Calu3 (cell line): ENCODE data around the gene RBM8A. TPM values are rescaled to one million over a fixed set of nuclear protein-coding genes. Genes with fewer than 3 reads are reported as not detected.

ENCODE experiments used
- BruUV-seq: library from RNA; stranded (reverse); fragments of 400-500 nt; replicated peaks from 2 replicates; lab custom pipeline; 2021; lab: Mats Ljungman, UMichigan
- CTCF ChIA-PET: fragments of 300-600 bp; sonication (Branson Sonifier 250); formaldehyde crosslinking; loops from one replicate; lab custom pipeline; 2022; ENCODE audit warnings: antibody characterized with exemption; lab: Charles Lee
- DNase-seq: peaks from one replicate; pipeline ENCODE4 v3.0.0; 2022
- H3K27ac Mint-ChIP-seq: one replicate; pipeline ENCODE4 v1.8.0; 2022; ENCODE audit warnings: mixed read lengths; ENCODE audit not compliant: unreplicated experiment
- H3K27me3 Mint-ChIP-seq: one replicate; pipeline ENCODE4 v1.8.0; 2022; ENCODE audit warnings: mixed read lengths; ENCODE audit not compliant: unreplicated experiment
- H3K36me3 Mint-ChIP-seq: one replicate; pipeline ENCODE4 v1.8.0; 2022; ENCODE audit warnings: mild to moderate bottlenecking, moderate library complexity, mixed read lengths; ENCODE audit not compliant: insufficient read depth, unreplicated experiment
- H3K4me1 Mint-ChIP-seq: one replicate; pipeline ENCODE4 v1.8.0; 2022; ENCODE audit warnings: mild to moderate bottlenecking, low read depth, mixed read lengths; ENCODE audit not compliant: unreplicated experiment
- H3K4me3 Mint-ChIP-seq: one replicate; pipeline ENCODE4 v1.8.0; 2022; ENCODE audit warnings: mild to moderate bottlenecking, low read depth, moderate library complexity, mixed read lengths; ENCODE audit not compliant: unreplicated experiment
- H3K9me3 Mint-ChIP-seq: one replicate; pipeline ENCODE4 v1.8.0; 2022; ENCODE audit warnings: low read depth, mixed read lengths; ENCODE audit not compliant: unreplicated experiment
- intact Hi-C: fragments of 100-400 bp; cut with micrococcal nuclease; formaldehyde crosslinking; loops from one replicate; pipeline ENCODE4 v1.10.0; 2022; ENCODE audit not compliant: unreplicated experiment
- total RNA-seq: library from RNA; stranded (reverse); gene quantifications from 2 replicates; pipeline ENCODE4 v1.2.3, GENCODE V29; 2022
- TF ChIP-seq, protein P1 (sequence below): fragments of 200-600 bp; IDR thresholded peaks from one replicate; pipeline ENCODE4 v1.8.0; 2022; ENCODE audit warnings: antibody characterized with exemption; ENCODE audit not compliant: unreplicated experiment

The RBM8A gene
- total RNA-seq, 1 experiment from 2014 or later, result 177 TPM

DNA sequence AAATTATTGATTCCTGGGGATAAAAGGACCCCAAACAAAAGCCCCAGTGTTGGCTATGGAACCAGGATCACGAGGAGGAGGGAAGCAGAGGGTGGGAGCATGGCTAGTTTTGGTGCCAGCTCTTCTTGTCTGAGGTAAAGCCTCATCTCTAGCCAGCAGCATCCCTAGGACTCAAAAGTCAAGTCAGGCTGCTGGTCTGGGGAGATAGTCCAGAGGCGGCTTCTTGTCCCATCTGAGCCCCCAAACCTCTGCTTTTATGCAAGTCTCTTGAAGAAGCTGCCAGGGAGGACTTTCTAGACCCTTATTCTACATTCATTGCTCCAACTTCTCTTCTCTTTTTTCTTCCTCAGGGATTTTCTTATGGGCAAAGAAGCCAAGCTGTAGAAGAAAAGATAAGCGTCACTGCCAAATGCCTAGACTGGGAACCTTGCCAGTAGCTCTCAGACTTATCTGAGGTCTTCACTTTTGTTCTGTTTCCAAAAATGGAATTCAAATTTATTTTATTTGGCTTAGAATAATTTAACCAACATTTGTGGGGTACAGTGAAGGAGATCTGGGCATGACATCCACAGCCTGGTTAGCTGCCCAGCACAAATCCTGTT, 34.7 kb downstream of the RBM8A start:
- Mint-ChIP-seq H3K9me3 (no peaks in the 10 kb centered on the region), H3K4me1 (peaks cover 61% of the 10 kb centered on the region), H3K27me3 (no peaks in the 10 kb centered on the region), H3K27ac (peak overlapping the region; percentile 71), H3K4me3 (peak overlapping the region; percentile 31), H3K36me3 (peaks cover 8% of the 10 kb centered on the region)
- TF ChIP-seq, protein P1, sequence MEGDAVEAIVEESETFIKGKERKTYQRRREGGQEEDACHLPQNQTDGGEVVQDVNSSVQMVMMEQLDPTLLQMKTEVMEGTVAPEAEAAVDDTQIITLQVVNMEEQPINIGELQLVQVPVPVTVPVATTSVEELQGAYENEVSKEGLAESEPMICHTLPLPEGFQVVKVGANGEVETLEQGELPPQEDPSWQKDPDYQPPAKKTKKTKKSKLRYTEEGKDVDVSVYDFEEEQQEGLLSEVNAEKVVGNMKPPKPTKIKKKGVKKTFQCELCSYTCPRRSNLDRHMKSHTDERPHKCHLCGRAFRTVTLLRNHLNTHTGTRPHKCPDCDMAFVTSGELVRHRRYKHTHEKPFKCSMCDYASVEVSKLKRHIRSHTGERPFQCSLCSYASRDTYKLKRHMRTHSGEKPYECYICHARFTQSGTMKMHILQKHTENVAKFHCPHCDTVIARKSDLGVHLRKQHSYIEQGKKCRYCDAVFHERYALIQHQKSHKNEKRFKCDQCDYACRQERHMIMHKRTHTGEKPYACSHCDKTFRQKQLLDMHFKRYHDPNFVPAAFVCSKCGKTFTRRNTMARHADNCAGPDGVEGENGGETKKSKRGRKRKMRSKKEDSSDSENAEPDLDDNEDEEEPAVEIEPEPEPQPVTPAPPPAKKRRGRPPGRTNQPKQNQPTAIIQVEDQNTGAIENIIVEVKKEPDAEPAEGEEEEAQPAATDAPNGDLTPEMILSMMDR, result no peak
- DNase-seq, result no peak
- CTCF ChIA-PET, result interaction anchor here (1.0 to 3.4 kb wide), 22 partner anchors 9 to 144 kb away, joined by 3 to 77 read pairs (median 6); partner anchors contain the start of genes ANKRD34A, ITGA10, LIX1L and NUDT17
- no TSS peak for BruUV-seq
- intact Hi-C loops, result loop anchor here (1.0 to 5.0 kb wide), 3 partner anchors 11 to 35 kb away; partner anchors contain the start of genes ITGA10 and RBM8A

DNA sequence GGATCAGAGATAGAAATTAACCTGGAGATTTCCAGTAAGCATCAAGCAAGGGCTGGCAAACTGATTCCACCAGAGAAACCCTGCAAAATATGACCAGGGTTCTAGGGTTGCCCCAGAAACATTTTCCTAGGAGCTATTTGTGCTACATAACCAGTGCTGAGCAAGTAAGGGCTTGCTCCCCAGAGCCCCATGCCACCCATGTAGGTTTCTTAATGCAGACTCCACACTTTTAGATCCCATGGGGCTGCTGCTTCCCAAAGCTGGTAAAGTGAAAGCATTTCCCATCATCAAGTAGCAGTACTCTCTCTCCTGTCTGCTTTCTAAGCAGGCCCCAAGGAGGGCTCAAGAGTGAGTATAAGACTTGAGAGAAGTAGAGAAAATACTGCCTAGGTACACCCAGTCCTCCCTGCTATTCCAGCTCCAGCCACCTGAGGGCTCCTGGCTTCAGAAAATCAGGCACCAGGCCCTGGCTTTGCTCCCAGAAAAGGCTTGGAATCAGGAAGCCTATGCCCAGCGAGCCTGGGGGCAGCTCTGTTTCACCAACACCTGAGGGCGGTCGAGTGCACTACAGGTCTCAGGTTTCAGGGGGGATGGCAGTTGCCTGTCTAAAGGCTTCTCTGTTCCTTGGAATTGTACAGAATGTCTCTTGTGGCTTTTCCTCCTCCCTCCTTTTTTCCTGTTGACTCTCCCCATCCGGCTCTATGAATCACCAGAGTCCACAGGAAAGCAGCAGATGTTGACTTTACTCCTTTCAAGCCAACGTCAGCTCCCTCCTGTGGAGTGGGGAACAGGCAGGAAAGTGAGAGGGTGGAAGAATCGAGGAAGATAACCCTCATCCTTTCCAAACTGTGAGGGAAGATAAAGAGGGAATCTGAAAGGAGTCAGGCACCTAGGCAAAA, 35.4 kb downstream of the RBM8A start:
- peak; percentile 98 for DNase-seq
- TF ChIP-seq, protein P1, result peak; percentile 96
- intact Hi-C loops, result loop anchor here (1.0 to 5.0 kb wide), 5 partner anchors 11 to 115 kb away; partner anchors contain the start of genes ITGA10 and RBM8A
- no TSS peak for BruUV-seq
- CTCF ChIA-PET, result interaction anchor here (1.0 to 3.4 kb wide), 23 partner anchors 10 to 145 kb away, joined by 3 to 77 read pairs (median 6); partner anchors contain the start of genes ANKRD34A, ITGA10, LIX1L and NUDT17
- H3K4me3 Mint-ChIP-seq, result peak overlapping the region; percentile 31
- H3K27me3 Mint-ChIP-seq, result no peaks in the 10 kb centered on the region
- peaks cover 66% of the 10 kb centered on the region for H3K4me1 Mint-ChIP-seq
- peak overlapping the region; percentile 71 for H3K27ac Mint-ChIP-seq
- H3K36me3 Mint-ChIP-seq, result peaks cover 9% of the 10 kb centered on the region
- no peaks in the 10 kb centered on the region for H3K9me3 Mint-ChIP-seq

DNA sequence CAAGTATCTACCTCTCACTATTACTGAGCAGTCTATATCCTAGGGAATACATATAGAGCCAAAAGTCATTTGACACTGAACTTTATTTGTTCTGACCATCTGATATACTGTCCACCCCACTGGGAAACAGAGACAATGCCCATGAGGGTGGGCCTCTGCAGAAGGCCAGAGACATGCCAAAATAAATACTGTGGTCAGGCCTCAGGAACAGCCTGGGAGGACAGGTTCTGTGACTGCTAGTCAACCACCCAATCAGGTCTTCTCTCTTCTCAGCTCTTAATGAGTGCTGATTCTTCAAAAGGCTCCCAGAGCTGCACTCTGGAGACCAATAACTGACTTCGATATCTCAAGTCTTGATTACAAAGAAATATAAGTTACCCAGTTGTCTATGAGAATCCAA, 36.1 kb downstream of the RBM8A start:
- H3K4me3 Mint-ChIP-seq, result no peak overlapping the region
- CTCF ChIA-PET, result interaction anchor here (1.0 to 3.4 kb wide), 18 partner anchors 11 to 146 kb away, joined by 3 to 77 read pairs (median 10); partner anchors contain the start of genes ANKRD34A, ITGA10, LIX1L and NUDT17
- TF ChIP-seq, protein P1, result no peak
- H3K36me3 Mint-ChIP-seq, result peaks cover 10% of the 10 kb centered on the region
- no TSS peak for BruUV-seq
- H3K9me3 Mint-ChIP-seq, result no peaks in the 10 kb centered on the region
- peak; percentile 79 for DNase-seq
- peaks cover 66% of the 10 kb centered on the region for H3K4me1 Mint-ChIP-seq
- intact Hi-C loops, result loop anchor here (1.0 to 5.0 kb wide), 3 partner anchors 36 to 116 kb away; partner anchors contain the start of gene RBM8A
- H3K27ac Mint-ChIP-seq, result peak overlapping the region; percentile 71
- H3K27me3 Mint-ChIP-seq, result no peaks in the 10 kb centered on the region

- Mint-ChIP-seq H3K27me3 (peaks cover 12% of the 10 kb centered on the region), H3K27ac (no peak overlapping the region), H3K4me3 (no peak overlapping the region), H3K4me1 (peaks cover 77% of the 10 kb centered on the region), H3K36me3 (peaks cover 17% of the 10 kb centered on the region), H3K9me3 (no peaks in the 10 kb centered on the region)
- CTCF ChIA-PET, result no interaction called here
- DNase-seq, result no peak
- BruUV-seq, result no TSS peak
- TF ChIP-seq, protein P1, result no peak
- intact Hi-C loops, result loop anchor here (2.0 to 5.0 kb wide), 2 partner anchors 38 to 117 kb away; partner anchors contain the start of gene RBM8A
Measured at GRCh38 chr1:145889722-145890121, 37.6 kb downstream of the RBM8A start.
